ENCODE measurements around the gene SEMA4G.

SEMA4G gene

GRCh38 chr10:100942229-100942628 is 27.1 kb upstream of the SEMA4G start:
- Histone ChIP-seq H3K4me1 (ENCODE audit: insufficient read depth, insufficient read length) (no peaks in the 10 kb centered on the region), H3K27me3 (ENCODE audit: insufficient read depth, insufficient read length) (no peaks in the 10 kb centered on the region), H3K9me3 (ENCODE audit: insufficient read depth, low read length) (no peaks in the 10 kb centered on the region), H3K4me3 (ENCODE audit: insufficient read length, low read depth) (no peak overlapping the region), H3K36me3 (ENCODE audit: insufficient read depth, insufficient read length, low read length) (peaks cover 52% of the 10 kb centered on the region), H3K9ac (ENCODE audit: insufficient read length, low read depth) (no peak overlapping the region)
- no peak for TF ChIP-seq SUZ12 (IDR thresholded peaks at IDR 0.05; ENCODE audit: extremely low read depth, insufficient read depth, insufficient read length)
- TF ChIP-seq ZNF274 (IDR thresholded peaks at IDR 0.05; ENCODE audit: low read depth, low read length), result no peak
- DNase-seq (ENCODE audit: low read depth, low spot score), result no peak

GRCh38 chr10:100943508-100943907 is 25.8 kb upstream of the SEMA4G start:
- Histone ChIP-seq H3K4me3 (ENCODE audit: insufficient read length, low read depth) (no peak overlapping the region), H3K9ac (ENCODE audit: insufficient read length, low read depth) (no peak overlapping the region), H3K9me3 (ENCODE audit: insufficient read depth, low read length) (no peaks in the 10 kb centered on the region), H3K27me3 (ENCODE audit: insufficient read depth, insufficient read length) (no peaks in the 10 kb centered on the region), H3K36me3 (ENCODE audit: insufficient read depth, insufficient read length, low read length) (peaks cover 53% of the 10 kb centered on the region), H3K4me1 (ENCODE audit: insufficient read depth, insufficient read length) (no peaks in the 10 kb centered on the region)
- no peak for TF ChIP-seq ZNF274 (IDR thresholded peaks at IDR 0.05; ENCODE audit: low read depth, low read length)
- no peak for TF ChIP-seq SUZ12 (IDR thresholded peaks at IDR 0.05; ENCODE audit: extremely low read depth, insufficient read depth, insufficient read length)
- TF ChIP-seq YY1 (IDR thresholded peaks at IDR 0.05; ENCODE audit: insufficient read depth, insufficient read length), result no peak
- no peak for DNase-seq (ENCODE audit: low read depth, low spot score)

GRCh38 chr10:100945754-100946153 is 23.6 kb upstream of the SEMA4G start:
- TF ChIP-seq SUZ12 (IDR thresholded peaks at IDR 0.05; ENCODE audit: extremely low read depth, insufficient read depth, insufficient read length) (no peak), ZNF274 (IDR thresholded peaks at IDR 0.05; ENCODE audit: low read depth, low read length) (no peak)
- no peak overlapping the region for H3K9ac ChIP-seq (ENCODE audit: insufficient read length, low read depth)
- DNase-seq (ENCODE audit: low read depth, low spot score), result no peak
- peaks cover 59% of the 10 kb centered on the region for H3K36me3 ChIP-seq (ENCODE audit: insufficient read depth, insufficient read length, low read length)
- no peaks in the 10 kb centered on the region for H3K27me3 ChIP-seq (ENCODE audit: insufficient read depth, insufficient read length)
- H3K4me3 ChIP-seq (ENCODE audit: insufficient read length, low read depth), result no peak overlapping the region
- H3K9me3 ChIP-seq (ENCODE audit: insufficient read depth, low read length), result no peaks in the 10 kb centered on the region
- H3K4me1 ChIP-seq (ENCODE audit: insufficient read depth, insufficient read length), result no peaks in the 10 kb centered on the region

GRCh38 chr10:100948916-100949315 is 20.4 kb upstream of the SEMA4G start:
- no peaks in the 10 kb centered on the region for H3K27me3 ChIP-seq (ENCODE audit: insufficient read depth, insufficient read length)
- no peaks in the 10 kb centered on the region for H3K9me3 ChIP-seq (ENCODE audit: insufficient read depth, low read length)
- H3K4me1 ChIP-seq (ENCODE audit: insufficient read depth, insufficient read length), result no peaks in the 10 kb centered on the region
- no peak overlapping the region for H3K9ac ChIP-seq (ENCODE audit: insufficient read length, low read depth)
- H3K36me3 ChIP-seq (ENCODE audit: insufficient read depth, insufficient read length, low read length), result peaks cover 59% of the 10 kb centered on the region
- DNase-seq (ENCODE audit: low read depth, low spot score), result no peak
- TF ChIP-seq SUZ12 (IDR thresholded peaks at IDR 0.05; ENCODE audit: extremely low read depth, insufficient read depth, insufficient read length), result no peak
- TF ChIP-seq YY1 (IDR thresholded peaks at IDR 0.05; ENCODE audit: insufficient read depth, insufficient read length), result no peak
- no peak for TF ChIP-seq ZNF274 (IDR thresholded peaks at IDR 0.05; ENCODE audit: low read depth, low read length)
- no peak overlapping the region for H3K4me3 ChIP-seq (ENCODE audit: insufficient read length, low read depth)

GRCh38 chr10:100960251-100960650 is 9.1 kb upstream of the SEMA4G start:
- no peak for DNase-seq (ENCODE audit: low read depth, low spot score)
- TF ChIP-seq YY1 (IDR thresholded peaks at IDR 0.05; ENCODE audit: insufficient read depth, insufficient read length), result no peak
- no peak overlapping the region for H3K4me3 ChIP-seq (ENCODE audit: insufficient read length, low read depth)
- H3K9ac ChIP-seq (ENCODE audit: insufficient read length, low read depth), result no peak overlapping the region
- no peaks in the 10 kb centered on the region for H3K4me1 ChIP-seq (ENCODE audit: insufficient read depth, insufficient read length)
- no peaks in the 10 kb centered on the region for H3K9me3 ChIP-seq (ENCODE audit: insufficient read depth, low read length)
- peaks cover 36% of the 10 kb centered on the region for H3K36me3 ChIP-seq (ENCODE audit: insufficient read depth, insufficient read length, low read length)
- no peaks in the 10 kb centered on the region for H3K27me3 ChIP-seq (ENCODE audit: insufficient read depth, insufficient read length)

- Histone ChIP-seq H3K9ac (ENCODE audit: insufficient read length, low read depth) (no peak overlapping the region), H3K27me3 (ENCODE audit: insufficient read depth, insufficient read length) (no peaks in the 10 kb centered on the region), H3K4me3 (ENCODE audit: insufficient read length, low read depth) (no peak overlapping the region), H3K4me1 (ENCODE audit: insufficient read depth, insufficient read length) (peaks cover 2% of the 10 kb centered on the region), H3K36me3 (ENCODE audit: insufficient read depth, insufficient read length, low read length) (peaks cover 30% of the 10 kb centered on the region), H3K9me3 (ENCODE audit: insufficient read depth, low read length) (no peaks in the 10 kb centered on the region)
- no peak for DNase-seq (ENCODE audit: low read depth, low spot score)
- TF ChIP-seq YY1 (IDR thresholded peaks at IDR 0.05; ENCODE audit: insufficient read depth, insufficient read length), result no peak
- TF ChIP-seq ZNF274 (IDR thresholded peaks at IDR 0.05; ENCODE audit: low read depth, low read length), result no peak
- no peak for TF ChIP-seq SUZ12 (IDR thresholded peaks at IDR 0.05; ENCODE audit: extremely low read depth, insufficient read depth, insufficient read length)
Measured at GRCh38 chr10:100962351-100963080, 6.8 kb upstream of the SEMA4G start.

GRCh38 chr10:100963826-100964225 is 5.5 kb upstream of the SEMA4G start:
- no peak for DNase-seq (ENCODE audit: low read depth, low spot score)
- no peak for TF ChIP-seq YY1 (IDR thresholded peaks at IDR 0.05; ENCODE audit: insufficient read depth, insufficient read length)
- Histone ChIP-seq H3K27me3 (ENCODE audit: insufficient read depth, insufficient read length) (no peaks in the 10 kb centered on the region), H3K4me1 (ENCODE audit: insufficient read depth, insufficient read length) (peaks cover 2% of the 10 kb centered on the region), H3K9me3 (ENCODE audit: insufficient read depth, low read length) (no peaks in the 10 kb centered on the region), H3K9ac (ENCODE audit: insufficient read length, low read depth) (no peak overlapping the region), H3K4me3 (ENCODE audit: insufficient read length, low read depth) (no peak overlapping the region), H3K36me3 (ENCODE audit: insufficient read depth, insufficient read length, low read length) (peaks cover 23% of the 10 kb centered on the region)

GRCh38 chr10:100965820-100966219 is 3.5 kb upstream of the SEMA4G start:
- H3K36me3 ChIP-seq (ENCODE audit: insufficient read depth, insufficient read length, low read length), result peaks cover 12% of the 10 kb centered on the region
- DNase-seq (ENCODE audit: low read depth, low spot score), result no peak
- no peak overlapping the region for H3K9ac ChIP-seq (ENCODE audit: insufficient read length, low read depth)
- H3K27me3 ChIP-seq (ENCODE audit: insufficient read depth, insufficient read length), result peaks cover 6% of the 10 kb centered on the region
- H3K4me1 ChIP-seq (ENCODE audit: insufficient read depth, insufficient read length), result peaks cover 12% of the 10 kb centered on the region
- H3K4me3 ChIP-seq (ENCODE audit: insufficient read length, low read depth), result no peak overlapping the region
- no peaks in the 10 kb centered on the region for H3K9me3 ChIP-seq (ENCODE audit: insufficient read depth, low read length)
- no peak for TF ChIP-seq SUZ12 (IDR thresholded peaks at IDR 0.05; ENCODE audit: extremely low read depth, insufficient read depth, insufficient read length)
- TF ChIP-seq YY1 (IDR thresholded peaks at IDR 0.05; ENCODE audit: insufficient read depth, insufficient read length), result no peak
- no peak for TF ChIP-seq ZNF274 (IDR thresholded peaks at IDR 0.05; ENCODE audit: low read depth, low read length)

Measured in NT2/D1 (cell line).